ENCODE measurements around the gene NPEPL1.

DNA sequence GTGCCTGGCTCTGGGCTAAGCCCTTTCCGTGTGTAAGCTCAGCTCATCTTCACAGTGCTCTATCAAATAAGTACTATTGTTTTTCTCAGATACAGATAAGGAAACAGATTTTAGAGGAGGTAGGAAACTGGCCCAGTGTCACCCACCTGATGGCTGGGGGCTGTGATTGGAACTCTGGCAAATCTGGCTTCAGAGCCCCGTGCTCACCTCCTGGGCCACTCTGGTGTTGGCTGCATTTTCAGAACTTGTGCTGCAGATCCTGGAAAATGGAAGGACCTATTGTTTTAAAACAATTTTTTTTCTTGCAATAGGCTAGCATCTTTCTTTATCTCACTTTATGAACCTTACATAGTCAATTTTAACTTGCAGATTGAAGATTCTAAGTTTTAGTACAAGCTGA is 35.8 kb upstream of the NPEPL1 start:
- TF ChIP-seq POLR2A (IDR thresholded peaks at IDR 0.05): no peak
- no peak for TF ChIP-seq CTCF (IDR thresholded peaks at IDR 0.05)
- no peak for TF ChIP-seq EP300 (IDR thresholded peaks at IDR 0.05)

All from gastroesophageal sphincter (tissue), 3 donors.